ENCODE results near the gene CTXN1.

CTXN1 gene

DNA sequence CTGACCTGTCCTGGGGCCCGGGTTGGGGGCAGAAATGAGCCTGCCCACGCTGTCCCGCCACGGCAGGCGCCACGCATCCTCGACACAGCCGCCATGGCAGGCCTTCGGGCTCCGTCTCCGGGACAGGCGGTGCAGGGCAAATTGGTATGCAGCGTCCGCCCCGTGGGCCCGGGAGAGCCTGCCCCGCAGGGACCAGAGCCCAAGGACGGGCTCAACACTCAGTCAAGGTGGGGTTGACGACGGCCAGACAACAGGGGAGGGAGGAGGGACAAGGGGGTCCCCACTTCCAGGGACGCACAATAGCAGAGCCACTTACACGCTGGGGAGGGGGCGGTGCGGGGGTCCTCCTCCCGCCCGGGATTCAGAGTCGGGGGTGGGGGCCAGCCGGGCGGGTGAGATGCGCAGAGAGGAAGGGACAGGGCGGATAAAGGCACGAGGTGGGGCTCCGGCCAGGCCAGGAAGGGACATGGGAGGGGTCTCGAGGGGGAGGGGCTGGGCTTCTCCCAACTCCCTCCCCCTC, 1.2 kb downstream of the CTXN1 start:
- H3K36me3 ChIP-seq (ENCODE audit: insufficient read depth, low read length) = peaks cover 11% of the 10 kb centered on the region; the same call in 1 of the 2 replicates
- no peak for TF ChIP-seq POLR2AphosphoS5 (IDR thresholded peaks at IDR 0.05; ENCODE audit: borderline replicate concordance, low read depth, low read length)
- no peak for TF ChIP-seq FOXP2 (optimal IDR thresholded peaks at IDR 0.05; ENCODE audit: control extremely low read depth, extremely low read length, insufficient read depth)
- TF ChIP-seq EZH2 (IDR thresholded peaks at IDR 0.05) = no peak
- H3K9me3 ChIP-seq (ENCODE audit: low read depth, low read length) = no peaks in the 10 kb centered on the region
- H3K4me3 ChIP-seq = peak overlapping the region; percentile 83
- DNase-seq (ENCODE audit: low read depth, low spot score) = no peak
- no peak overlapping the region for H3K27ac ChIP-seq
- no peak overlapping the region for H3K9ac ChIP-seq (ENCODE audit: insufficient read length)

DNA sequence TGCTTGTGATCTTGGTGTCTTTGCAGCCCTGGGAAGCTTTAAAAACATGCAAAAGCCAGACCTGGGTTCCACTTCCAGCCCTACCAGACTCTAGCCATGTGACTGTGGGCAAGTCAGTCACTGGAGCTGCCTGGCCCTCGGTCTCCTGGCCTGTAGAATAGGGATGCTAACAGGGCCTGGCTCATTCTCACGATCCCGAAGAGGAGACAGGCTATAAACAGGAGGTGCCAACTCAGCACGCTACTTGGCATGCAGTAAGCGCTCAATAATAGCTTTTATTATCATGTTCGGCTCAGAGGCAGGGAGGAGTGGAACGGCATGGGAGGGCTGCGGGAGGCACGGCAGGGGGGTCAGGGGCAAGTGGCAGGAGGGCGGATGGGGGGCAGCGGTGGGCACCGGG, 1.7 kb downstream of the CTXN1 start:
- H3K9ac ChIP-seq (ENCODE audit: insufficient read length) = no peak overlapping the region
- TF ChIP-seq EZH2 (IDR thresholded peaks at IDR 0.05) (no peak), FOXP2 (optimal IDR thresholded peaks at IDR 0.05; ENCODE audit: control extremely low read depth, extremely low read length, insufficient read depth) (no peak), POLR2AphosphoS5 (IDR thresholded peaks at IDR 0.05; ENCODE audit: borderline replicate concordance, low read depth, low read length) (no peak)
- peaks cover 11% of the 10 kb centered on the region; the same call in 1 of the 2 replicates for H3K36me3 ChIP-seq (ENCODE audit: insufficient read depth, low read length)
- H3K9me3 ChIP-seq (ENCODE audit: low read depth, low read length) = no peaks in the 10 kb centered on the region
- H3K4me3 ChIP-seq = no peak overlapping the region; the same call in 1 of the 2 replicates
- 0 out of 2 replicates have a peak overlapping the region, but pooled peaks have one; percentile 31 for H3K27ac ChIP-seq
- DNase-seq (ENCODE audit: low read depth, low spot score) = no peak

GRCh38 chr19:7923295-7924191, 2.4 kb downstream of the CTXN1 start:
- Histone ChIP-seq H3K9ac (ENCODE audit: insufficient read length) (no peak overlapping the region), H3K9me3 (ENCODE audit: low read depth, low read length) (no peaks in the 10 kb centered on the region), H3K36me3 (ENCODE audit: insufficient read depth, low read length) (peaks cover 11% of the 10 kb centered on the region; the same call in 1 of the 2 replicates), H3K27ac (no peak overlapping the region), H3K4me3 (no peak overlapping the region; the same call in 1 of the 2 replicates)
- DNase-seq (ENCODE audit: low read depth, low spot score) = no peak
- TF ChIP-seq POLR2AphosphoS5 (IDR thresholded peaks at IDR 0.05; ENCODE audit: borderline replicate concordance, low read depth, low read length) (peak; percentile 32; the same call in 1 of the 2 replicates), FOXP2 (optimal IDR thresholded peaks at IDR 0.05; ENCODE audit: control extremely low read depth, extremely low read length, insufficient read depth) (no peak)

GRCh38 chr19:7922836-7923195, 3.1 kb downstream of the CTXN1 start:
- Histone ChIP-seq H3K4me3 (no peak overlapping the region), H3K27ac (no peak overlapping the region), H3K36me3 (ENCODE audit: insufficient read depth, low read length) (peaks cover 11% of the 10 kb centered on the region; the same call in 1 of the 2 replicates), H3K9me3 (ENCODE audit: low read depth, low read length) (no peaks in the 10 kb centered on the region), H3K9ac (ENCODE audit: insufficient read length) (no peak overlapping the region)
- DNase-seq (ENCODE audit: low read depth, low spot score) = no peak
- TF ChIP-seq POLR2AphosphoS5 (IDR thresholded peaks at IDR 0.05; ENCODE audit: borderline replicate concordance, low read depth, low read length) (no peak; the same call in 1 of the 2 replicates), FOXP2 (optimal IDR thresholded peaks at IDR 0.05; ENCODE audit: control extremely low read depth, extremely low read length, insufficient read depth) (no peak), EZH2 (IDR thresholded peaks at IDR 0.05) (no peak)

GRCh38 chr19:7921967-7922835, 3.7 kb downstream of the CTXN1 start:
- H3K9me3 ChIP-seq (ENCODE audit: low read depth, low read length) = no peaks in the 10 kb centered on the region
- no peak for DNase-seq (ENCODE audit: low read depth, low spot score)
- no peak overlapping the region for H3K9ac ChIP-seq (ENCODE audit: insufficient read length)
- no peak overlapping the region for H3K4me3 ChIP-seq
- H3K27ac ChIP-seq = no peak overlapping the region
- TF ChIP-seq FOXP2 (optimal IDR thresholded peaks at IDR 0.05; ENCODE audit: control extremely low read depth, extremely low read length, insufficient read depth) = no peak
- no peak for TF ChIP-seq EZH2 (IDR thresholded peaks at IDR 0.05)
- TF ChIP-seq POLR2AphosphoS5 (IDR thresholded peaks at IDR 0.05; ENCODE audit: borderline replicate concordance, low read depth, low read length) = 0 out of 2 replicates have a peak, but pooled peaks have one; percentile 8
- H3K36me3 ChIP-seq (ENCODE audit: insufficient read depth, low read length) = peaks cover 11% of the 10 kb centered on the region; the same call in 1 of the 2 replicates

DNA sequence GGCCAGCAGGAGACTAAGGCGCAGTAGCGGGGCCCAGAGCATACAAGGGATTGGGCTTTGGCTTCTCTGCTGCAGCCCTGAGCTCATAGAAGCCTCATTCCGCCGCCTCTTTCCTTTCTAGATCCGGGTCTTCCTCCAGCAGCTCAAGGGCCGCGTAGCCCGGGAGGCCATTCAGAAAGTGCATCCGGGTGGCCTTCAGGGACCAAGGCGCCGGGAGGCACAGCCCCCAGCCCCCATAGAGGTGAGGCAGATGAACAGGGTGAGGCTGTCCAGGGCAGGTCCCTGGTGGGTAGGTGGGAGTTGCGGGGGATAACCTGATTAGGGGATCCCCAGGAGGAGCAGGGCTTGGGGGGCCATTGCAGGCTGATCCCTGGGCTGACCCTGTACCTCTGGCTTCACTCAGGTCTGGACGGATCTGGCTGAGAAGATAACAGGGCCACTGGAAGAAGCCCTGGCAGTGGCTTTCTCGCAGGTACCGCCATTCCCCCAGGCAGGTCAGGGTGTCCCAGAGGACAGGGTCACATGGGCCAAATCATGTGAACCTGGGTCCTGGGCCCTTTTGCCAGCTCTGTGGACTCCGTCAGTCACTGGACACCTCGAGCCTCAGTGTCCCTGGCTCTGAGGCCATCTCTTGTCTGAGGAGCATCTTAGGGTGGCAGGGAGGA, 4.5 kb downstream of the CTXN1 start:
- H3K9ac ChIP-seq (ENCODE audit: insufficient read length) = no peak overlapping the region
- no peak overlapping the region for H3K27ac ChIP-seq
- no peaks in the 10 kb centered on the region for H3K9me3 ChIP-seq (ENCODE audit: low read depth, low read length)
- TF ChIP-seq FOXP2 (optimal IDR thresholded peaks at IDR 0.05; ENCODE audit: control extremely low read depth, extremely low read length, insufficient read depth) (no peak), POLR2AphosphoS5 (IDR thresholded peaks at IDR 0.05; ENCODE audit: borderline replicate concordance, low read depth, low read length) (no peak), EZH2 (IDR thresholded peaks at IDR 0.05) (no peak)
- H3K36me3 ChIP-seq (ENCODE audit: insufficient read depth, low read length) = peaks cover 11% of the 10 kb centered on the region; the same call in 1 of the 2 replicates
- H3K4me3 ChIP-seq = peak overlapping the region; percentile 77
- DNase-seq (ENCODE audit: low read depth, low spot score) = no peak

DNA sequence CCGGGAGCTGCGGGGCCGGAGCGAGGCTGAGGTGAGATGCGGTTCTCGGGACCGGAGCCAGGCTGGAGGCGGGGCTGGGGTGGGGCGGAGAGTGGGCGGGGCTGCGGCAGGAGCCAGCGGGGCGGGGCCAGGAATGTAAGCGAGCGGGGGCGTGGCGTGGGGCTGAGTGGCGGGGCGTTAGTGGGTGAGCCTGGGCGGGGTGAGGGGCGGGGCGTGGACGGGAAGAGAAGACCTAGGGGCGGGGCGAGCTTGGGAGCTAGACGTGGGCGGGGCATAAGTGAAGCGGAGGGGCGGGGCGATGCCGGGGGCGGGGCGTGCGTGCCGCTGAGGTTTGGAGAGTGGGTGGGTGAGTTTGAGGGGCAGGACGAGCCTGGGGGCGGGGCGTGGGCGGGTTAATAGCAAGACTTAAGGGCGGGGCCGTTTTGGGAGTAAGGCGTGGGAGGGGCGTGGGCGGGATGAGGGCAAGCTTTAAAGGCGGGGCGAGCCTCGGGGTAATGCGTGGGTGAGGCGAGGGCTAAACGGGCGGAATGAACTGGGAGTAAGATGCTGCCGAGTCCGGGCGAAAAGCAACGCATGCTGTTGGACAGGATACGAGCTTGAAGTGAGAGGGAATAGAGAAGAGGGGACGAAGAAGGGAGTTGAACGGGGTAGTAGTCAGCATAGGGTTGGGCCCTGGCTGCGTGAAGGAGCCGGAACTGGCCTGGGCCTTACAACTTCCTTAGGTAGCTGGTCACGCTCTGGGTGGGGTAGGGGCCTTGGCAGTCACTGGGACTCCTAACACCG, 5.2 kb downstream of the CTXN1 start:
- Histone ChIP-seq H3K36me3 (ENCODE audit: insufficient read depth, low read length) (peaks cover 11% of the 10 kb centered on the region; the same call in 1 of the 2 replicates), H3K9me3 (ENCODE audit: low read depth, low read length) (no peaks in the 10 kb centered on the region), H3K4me3 (peak overlapping the region; percentile 94), H3K27ac (0 out of 2 replicates have a peak overlapping the region, but pooled peaks have one; percentile 75), H3K9ac (ENCODE audit: insufficient read length) (peak overlapping the region; percentile 65)
- TF ChIP-seq FOXP2 (optimal IDR thresholded peaks at IDR 0.05; ENCODE audit: control extremely low read depth, extremely low read length, insufficient read depth) (no peak), POLR2AphosphoS5 (IDR thresholded peaks at IDR 0.05; ENCODE audit: borderline replicate concordance, low read depth, low read length) (0 out of 2 replicates have a peak, but pooled peaks have one; percentile 20)
- DNase-seq (ENCODE audit: low read depth, low spot score) = peak; percentile 81

Measured in SK-N-MC (cell line).